ENCODE data around the gene CCDC167. TPM values are rescaled to one million over a fixed set of nuclear protein-coding genes. Genes with fewer than 3 reads are reported as not detected.

The CCDC167 gene
- total RNA-seq, 6 experiments from 2014 or later = 19.0 to 23.8 (median 22.4) TPM

GRCh38 chr6:37522836-37523235 is 23.1 kb upstream of the CCDC167 start:
- Mint-ChIP-seq H3K4me3 (no peak overlapping the region), H3K27me3 (ENCODE audit: insufficient read depth) (peaks cover 34% of the 10 kb centered on the region), H3K36me3 (ENCODE audit: low read depth) (no peaks in the 10 kb centered on the region), H3K9me3 (no peaks in the 10 kb centered on the region), H3K27ac (no peak overlapping the region), H3K4me1 (ENCODE audit: low read depth) (peaks cover 24% of the 10 kb centered on the region)
- DNase-seq = no peak
- TF ChIP-seq CTCF (IDR thresholded peaks at IDR 0.05) = no peak

GRCh38 chr6:37521674-37522073 is 22.0 kb upstream of the CCDC167 start:
- peaks cover 34% of the 10 kb centered on the region for H3K4me1 Mint-ChIP-seq (ENCODE audit: low read depth)
- H3K4me3 Mint-ChIP-seq = no peak overlapping the region
- no peak overlapping the region for H3K27ac Mint-ChIP-seq
- TF ChIP-seq CTCF (IDR thresholded peaks at IDR 0.05) = no peak
- H3K36me3 Mint-ChIP-seq (ENCODE audit: low read depth) = no peaks in the 10 kb centered on the region
- peaks cover 38% of the 10 kb centered on the region for H3K27me3 Mint-ChIP-seq (ENCODE audit: insufficient read depth)
- no peaks in the 10 kb centered on the region for H3K9me3 Mint-ChIP-seq
- no peak for DNase-seq

GRCh38 chr6:37520926-37521325 is 21.2 kb upstream of the CCDC167 start:
- DNase-seq = no peak
- H3K27me3 Mint-ChIP-seq (ENCODE audit: insufficient read depth) = peaks cover 44% of the 10 kb centered on the region
- peaks cover 34% of the 10 kb centered on the region for H3K4me1 Mint-ChIP-seq (ENCODE audit: low read depth)
- TF ChIP-seq CTCF (IDR thresholded peaks at IDR 0.05) = no peak
- H3K4me3 Mint-ChIP-seq = no peak overlapping the region
- H3K27ac Mint-ChIP-seq = no peak overlapping the region
- no peaks in the 10 kb centered on the region for H3K9me3 Mint-ChIP-seq
- no peaks in the 10 kb centered on the region for H3K36me3 Mint-ChIP-seq (ENCODE audit: low read depth)

- H3K4me3 Mint-ChIP-seq = no peak overlapping the region
- H3K4me1 Mint-ChIP-seq (ENCODE audit: low read depth) = peaks cover 28% of the 10 kb centered on the region
- no peak for DNase-seq
- no peaks in the 10 kb centered on the region for H3K9me3 Mint-ChIP-seq
- H3K36me3 Mint-ChIP-seq (ENCODE audit: low read depth) = no peaks in the 10 kb centered on the region
- TF ChIP-seq CTCF (IDR thresholded peaks at IDR 0.05) = no peak
- no peak overlapping the region for H3K27ac Mint-ChIP-seq
- H3K27me3 Mint-ChIP-seq (ENCODE audit: insufficient read depth) = peaks cover 43% of the 10 kb centered on the region
These were observed 19.8 kb upstream of the CCDC167 start for GRCh38 chr6:37519461-37519860.

GRCh38 chr6:37518116-37518515 is 18.4 kb upstream of the CCDC167 start:
- H3K4me1 Mint-ChIP-seq (ENCODE audit: low read depth) = peaks cover 22% of the 10 kb centered on the region
- DNase-seq = no peak
- H3K27ac Mint-ChIP-seq = no peak overlapping the region
- H3K4me3 Mint-ChIP-seq = no peak overlapping the region
- TF ChIP-seq CTCF (IDR thresholded peaks at IDR 0.05) = no peak
- peaks cover 49% of the 10 kb centered on the region for H3K27me3 Mint-ChIP-seq (ENCODE audit: insufficient read depth)
- no peaks in the 10 kb centered on the region for H3K9me3 Mint-ChIP-seq
- no peaks in the 10 kb centered on the region for H3K36me3 Mint-ChIP-seq (ENCODE audit: low read depth)

- H3K4me1 Mint-ChIP-seq (ENCODE audit: low read depth) = peaks cover 22% of the 10 kb centered on the region
- DNase-seq = no peak
- TF ChIP-seq CTCF (IDR thresholded peaks at IDR 0.05) = no peak
- H3K27ac Mint-ChIP-seq = no peak overlapping the region
- H3K9me3 Mint-ChIP-seq = no peaks in the 10 kb centered on the region
- H3K36me3 Mint-ChIP-seq (ENCODE audit: low read depth) = no peaks in the 10 kb centered on the region
- H3K4me3 Mint-ChIP-seq = no peak overlapping the region
- peaks cover 52% of the 10 kb centered on the region for H3K27me3 Mint-ChIP-seq (ENCODE audit: insufficient read depth)
These were observed 17.7 kb upstream of the CCDC167 start for GRCh38 chr6:37517411-37517812.
